ENCODE data around the gene TTF2.

DNA sequence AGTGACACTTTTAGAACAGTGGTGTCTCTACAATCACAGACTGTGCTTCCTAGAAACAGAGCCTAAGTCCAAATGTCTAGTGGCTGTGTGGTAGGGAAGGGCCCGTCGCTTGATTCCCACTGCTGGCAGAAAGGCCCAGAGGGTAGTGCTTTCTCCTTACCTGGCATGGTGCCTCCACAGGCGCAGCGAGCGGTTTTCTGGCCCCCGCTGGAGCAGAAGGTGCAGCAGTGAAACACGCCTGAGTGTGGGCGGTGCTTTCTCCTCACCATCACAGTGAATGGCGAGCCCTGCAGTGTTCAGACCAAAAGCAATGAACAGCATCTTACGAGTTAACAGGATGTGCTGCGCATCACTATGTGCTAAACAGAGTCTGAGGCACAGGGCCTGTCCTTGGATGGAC, 53.1 kb downstream of the TTF2 start:
- TF ChIP-seq ZNF384 (IDR thresholded peaks at IDR 0.05) (no peak), FOXK2 (IDR thresholded peaks at IDR 0.05) (no peak), SP1 (IDR thresholded peaks at IDR 0.05) (no peak), FOXM1 (IDR thresholded peaks at IDR 0.05; ENCODE audit: borderline replicate concordance) (no peak), ELF4 (IDR thresholded peaks at IDR 0.05) (no peak)
